ENCODE results near the gene PDE4D.

PDE4D gene

DNA sequence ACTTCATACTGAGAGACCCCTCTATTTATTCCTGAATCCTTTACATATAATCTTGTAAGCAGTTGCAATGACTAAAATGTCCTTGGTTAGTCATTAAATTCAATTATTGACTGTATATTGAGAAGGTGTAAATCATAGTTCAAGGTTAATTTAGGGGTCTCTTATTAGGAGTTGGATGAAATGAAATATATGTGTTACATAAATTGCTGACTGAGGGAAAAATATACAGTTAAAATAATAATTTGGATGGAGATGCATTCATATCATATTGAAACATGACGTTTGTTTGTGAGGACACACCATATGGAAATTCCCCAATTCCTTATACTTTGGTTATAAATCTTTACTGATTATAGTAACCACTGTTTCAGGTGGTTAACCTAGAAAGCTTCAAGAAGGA is 430.6 kb downstream of the PDE4D start:
- Histone ChIP-seq H3K9ac (ENCODE audit: low read length) (no peak overlapping the region), H3K36me3 (ENCODE audit: control insufficient read depth, insufficient read depth, low read length) (no peaks in the 10 kb centered on the region), H3K4me3 (ENCODE audit: low read length) (no peak overlapping the region), H3K9me3 (ENCODE audit: control insufficient read depth, low read length) (no peaks in the 10 kb centered on the region), H3K4me1 (ENCODE audit: control insufficient read depth, insufficient read depth, low read length) (no peaks in the 10 kb centered on the region), H3K27me3 (ENCODE audit: control insufficient read depth, insufficient read depth, low read length) (no peaks in the 10 kb centered on the region)

DNA sequence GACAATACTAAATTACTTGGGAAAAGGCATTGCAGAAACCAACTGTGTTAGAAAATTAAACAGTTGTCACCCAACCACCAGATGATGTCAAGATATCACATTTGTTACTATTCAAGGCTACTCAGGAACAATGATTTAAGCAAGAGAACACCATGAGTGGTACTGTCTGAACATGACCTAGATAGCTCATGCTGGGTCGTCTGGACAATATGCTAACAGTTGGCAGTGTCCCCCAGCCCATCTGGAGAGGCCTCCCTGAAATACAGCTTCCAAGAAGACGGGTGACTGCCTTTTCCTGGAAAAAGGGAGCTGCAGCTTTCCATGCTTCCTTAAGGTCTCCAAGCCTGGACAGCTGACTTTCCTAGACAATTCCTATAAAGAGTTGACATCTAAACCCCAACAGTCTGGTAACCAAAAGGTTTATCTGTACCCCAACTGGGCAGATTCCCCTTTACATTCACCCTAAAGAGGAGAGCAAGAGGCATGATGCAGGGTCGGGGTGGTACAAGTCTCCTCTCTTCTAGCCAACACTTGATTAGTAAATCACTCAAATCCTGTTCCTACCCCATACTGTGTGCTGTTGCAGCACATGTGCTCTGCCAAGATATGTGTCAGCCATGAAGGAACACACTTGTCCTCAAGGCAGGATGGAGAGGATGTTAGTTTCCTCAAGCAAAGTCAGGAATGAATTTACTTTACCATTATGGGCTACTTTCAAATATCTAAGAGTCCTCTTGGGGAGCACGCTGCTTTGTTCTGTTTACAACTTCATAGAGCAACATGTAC is 433.0 kb downstream of the PDE4D start:
- H3K36me3 ChIP-seq (ENCODE audit: control insufficient read depth, insufficient read depth, low read length): peaks cover 4% of the 10 kb centered on the region
- no peak overlapping the region for H3K4me3 ChIP-seq (ENCODE audit: low read length)
- no peaks in the 10 kb centered on the region for H3K27me3 ChIP-seq (ENCODE audit: control insufficient read depth, insufficient read depth, low read length)
- H3K9ac ChIP-seq (ENCODE audit: low read length): no peak overlapping the region
- no peaks in the 10 kb centered on the region for H3K4me1 ChIP-seq (ENCODE audit: control insufficient read depth, insufficient read depth, low read length)
- no peaks in the 10 kb centered on the region for H3K9me3 ChIP-seq (ENCODE audit: control insufficient read depth, low read length)

DNA sequence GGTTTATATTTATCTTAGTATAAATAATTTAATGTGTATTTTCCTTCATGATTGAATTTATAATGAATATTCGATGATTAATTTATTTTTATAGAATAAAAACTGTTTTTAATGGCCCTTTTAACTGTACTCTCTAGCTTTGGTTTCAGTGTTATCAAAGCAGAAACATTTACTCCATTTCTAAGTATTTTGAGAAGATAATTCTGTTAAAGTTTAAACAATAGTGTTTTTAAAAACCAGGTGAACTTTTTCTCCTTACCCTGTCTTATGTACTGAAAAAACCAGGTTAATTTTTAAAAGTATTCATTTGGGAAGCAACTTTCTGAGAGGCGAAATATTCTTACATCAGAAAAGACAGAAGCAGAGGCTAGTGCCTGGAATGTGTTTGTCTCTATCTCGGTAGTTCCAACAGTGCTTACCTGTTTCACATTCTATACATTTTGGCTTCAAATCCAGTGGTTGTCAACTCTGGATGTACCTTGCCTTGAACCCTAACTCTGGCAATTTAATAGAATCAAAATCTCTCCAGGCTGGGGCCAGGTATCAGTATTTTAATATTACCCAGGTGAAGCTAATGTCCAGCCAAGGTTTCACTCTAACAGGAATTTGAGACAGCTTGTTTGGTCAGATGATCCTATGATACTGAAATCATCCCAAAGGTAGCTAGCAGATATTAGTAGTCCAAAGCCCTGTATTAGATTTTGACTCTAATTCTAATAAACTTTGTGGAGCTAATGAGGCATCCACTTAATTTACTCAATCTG is 434.4 kb downstream of the PDE4D start:
- Histone ChIP-seq H3K9me3 (ENCODE audit: control insufficient read depth, low read length) (no peaks in the 10 kb centered on the region), H3K4me1 (ENCODE audit: control insufficient read depth, insufficient read depth, low read length) (no peaks in the 10 kb centered on the region), H3K27me3 (ENCODE audit: control insufficient read depth, insufficient read depth, low read length) (no peaks in the 10 kb centered on the region), H3K4me3 (ENCODE audit: low read length) (no peak overlapping the region), H3K9ac (ENCODE audit: low read length) (no peak overlapping the region), H3K36me3 (ENCODE audit: control insufficient read depth, insufficient read depth, low read length) (peaks cover 4% of the 10 kb centered on the region)

DNA sequence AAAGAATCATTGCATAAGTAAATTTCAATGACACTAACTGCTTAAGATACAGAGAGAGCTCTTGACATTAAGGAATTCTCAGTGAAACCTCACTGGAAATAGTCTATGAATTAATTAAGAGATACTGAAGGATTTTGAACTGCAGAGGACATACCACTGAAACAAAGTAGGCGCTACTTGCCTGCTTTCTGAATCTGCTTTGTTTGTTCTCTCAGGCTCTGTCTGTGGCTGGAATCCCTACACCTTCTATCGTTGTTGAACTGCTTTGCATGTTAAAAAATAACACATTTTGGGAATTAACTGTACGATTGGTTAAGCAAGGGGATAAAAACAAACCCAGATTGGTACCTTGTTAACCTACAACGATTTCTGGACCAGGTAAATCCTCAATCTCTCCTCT is 435.2 kb downstream of the PDE4D start:
- Histone ChIP-seq H3K4me3 (ENCODE audit: low read length) (no peak overlapping the region), H3K27me3 (ENCODE audit: control insufficient read depth, insufficient read depth, low read length) (no peaks in the 10 kb centered on the region), H3K9ac (ENCODE audit: low read length) (no peak overlapping the region)

DNA sequence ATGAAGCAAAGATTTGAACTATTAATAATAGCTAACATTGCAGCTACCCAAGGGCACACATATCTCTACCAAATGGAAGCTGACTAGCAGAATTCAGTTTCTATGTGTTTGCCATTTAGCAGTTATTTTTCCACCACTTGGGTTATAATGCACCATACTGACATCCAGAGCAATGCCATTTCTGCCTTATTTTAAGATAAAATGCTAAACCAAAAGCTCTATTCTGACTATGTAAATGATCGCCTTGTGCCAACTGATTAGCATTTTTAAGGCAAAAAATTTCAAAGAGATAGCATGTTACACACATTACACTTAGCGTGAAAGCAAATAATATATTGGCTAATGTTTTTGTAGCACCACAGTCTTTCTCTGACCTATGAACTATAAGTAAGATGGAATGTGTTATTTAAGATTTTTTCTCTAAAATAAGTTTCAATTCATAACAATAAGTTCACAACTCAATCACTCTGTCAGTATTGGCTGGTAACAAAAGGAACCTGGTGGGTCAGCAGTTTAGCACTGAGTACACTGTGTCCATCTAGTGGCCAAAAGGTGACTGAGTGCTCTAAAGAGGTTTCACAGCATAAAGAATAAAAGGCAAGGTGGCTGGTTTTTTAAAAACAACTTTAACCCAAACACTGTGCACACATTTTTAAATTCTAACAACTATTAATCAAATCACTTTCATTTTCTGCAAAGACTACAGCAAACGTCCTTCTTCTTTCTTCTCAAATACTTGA is 443.5 kb downstream of the PDE4D start:
- Histone ChIP-seq H3K9ac (ENCODE audit: low read length) (no peak overlapping the region), H3K9me3 (ENCODE audit: control insufficient read depth, low read length) (no peaks in the 10 kb centered on the region), H3K4me1 (ENCODE audit: control insufficient read depth, insufficient read depth, low read length) (no peaks in the 10 kb centered on the region), H3K36me3 (ENCODE audit: control insufficient read depth, insufficient read depth, low read length) (no peaks in the 10 kb centered on the region), H3K27me3 (ENCODE audit: control insufficient read depth, insufficient read depth, low read length) (no peaks in the 10 kb centered on the region), H3K4me3 (ENCODE audit: low read length) (no peak overlapping the region)

More for the DNA sequence above, 435.2 kb downstream of the PDE4D start:
- no peaks in the 10 kb centered on the region for H3K9me3 ChIP-seq (ENCODE audit: control insufficient read depth, low read length)
- H3K4me1 ChIP-seq (ENCODE audit: control insufficient read depth, insufficient read depth, low read length): no peaks in the 10 kb centered on the region
- peaks cover 4% of the 10 kb centered on the region for H3K36me3 ChIP-seq (ENCODE audit: control insufficient read depth, insufficient read depth, low read length)

DNA sequence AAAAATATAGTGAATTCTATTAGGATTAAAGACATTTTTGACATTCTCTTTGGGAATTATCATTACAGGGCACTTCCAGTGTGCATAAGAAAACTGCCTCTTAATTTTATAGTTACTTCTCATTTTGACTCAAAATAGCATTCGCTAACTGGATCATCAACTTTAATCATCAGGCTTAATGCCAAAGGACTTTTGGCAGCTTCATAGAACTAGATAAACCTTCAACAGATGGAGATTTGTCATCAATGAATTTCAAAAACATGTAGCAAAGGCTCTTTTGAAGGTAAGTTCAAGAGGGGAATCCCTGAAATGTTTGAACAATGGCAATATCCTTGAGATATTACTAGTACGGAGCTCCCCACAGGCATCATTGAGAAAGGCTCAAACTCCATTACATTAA is 447.2 kb downstream of the PDE4D start:
- Histone ChIP-seq H3K36me3 (ENCODE audit: control insufficient read depth, insufficient read depth, low read length) (no peaks in the 10 kb centered on the region), H3K27me3 (ENCODE audit: control insufficient read depth, insufficient read depth, low read length) (no peaks in the 10 kb centered on the region), H3K9me3 (ENCODE audit: control insufficient read depth, low read length) (no peaks in the 10 kb centered on the region), H3K4me1 (ENCODE audit: control insufficient read depth, insufficient read depth, low read length) (no peaks in the 10 kb centered on the region), H3K4me3 (ENCODE audit: low read length) (no peak overlapping the region), H3K9ac (ENCODE audit: low read length) (no peak overlapping the region)

DNA sequence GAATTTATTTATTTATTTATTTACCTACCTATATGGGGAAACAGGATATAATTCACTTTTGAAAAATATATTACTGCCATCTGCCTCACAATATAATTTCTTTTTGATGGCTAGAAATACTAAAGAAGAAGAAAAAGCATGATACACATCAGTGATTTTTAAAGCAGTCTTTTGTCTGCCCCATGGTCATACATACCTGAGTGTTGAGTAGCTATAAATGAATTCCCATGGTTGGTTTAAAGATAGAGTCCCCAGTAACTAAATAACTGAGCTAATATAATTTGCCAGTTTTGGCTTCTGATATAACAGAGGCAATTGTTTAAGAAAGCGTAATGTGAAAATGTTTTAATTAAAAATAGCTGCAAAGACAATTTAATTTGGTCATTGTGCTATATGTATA is 447.8 kb downstream of the PDE4D start:
- no peaks in the 10 kb centered on the region for H3K36me3 ChIP-seq (ENCODE audit: control insufficient read depth, insufficient read depth, low read length)
- no peak overlapping the region for H3K9ac ChIP-seq (ENCODE audit: low read length)
- H3K27me3 ChIP-seq (ENCODE audit: control insufficient read depth, insufficient read depth, low read length): no peaks in the 10 kb centered on the region
- H3K4me3 ChIP-seq (ENCODE audit: low read length): no peak overlapping the region
- H3K4me1 ChIP-seq (ENCODE audit: control insufficient read depth, insufficient read depth, low read length): no peaks in the 10 kb centered on the region
- H3K9me3 ChIP-seq (ENCODE audit: control insufficient read depth, low read length): no peaks in the 10 kb centered on the region

DNA sequence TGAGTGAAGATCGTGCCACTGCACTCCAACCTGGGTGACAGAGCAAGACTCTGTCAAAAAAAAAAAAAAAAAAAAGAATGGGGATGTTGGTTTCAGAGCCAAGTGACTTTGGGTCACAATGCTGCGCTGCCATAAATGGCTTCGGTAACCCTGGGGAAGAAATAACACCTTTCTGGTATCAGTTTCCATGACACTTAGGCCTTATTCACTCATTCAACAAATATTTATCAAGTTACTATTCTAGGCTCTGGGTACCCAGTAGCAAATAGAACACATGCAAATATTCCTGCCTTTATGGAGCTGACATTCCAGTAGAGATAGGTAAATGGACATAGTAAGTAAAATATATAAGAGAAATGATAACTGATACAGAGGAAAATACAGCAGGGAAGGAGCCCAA is 454.2 kb downstream of the PDE4D start:
- Histone ChIP-seq H3K9me3 (ENCODE audit: control insufficient read depth, low read length) (no peaks in the 10 kb centered on the region), H3K27me3 (ENCODE audit: control insufficient read depth, insufficient read depth, low read length) (no peaks in the 10 kb centered on the region), H3K9ac (ENCODE audit: low read length) (no peak overlapping the region), H3K4me3 (ENCODE audit: low read length) (no peak overlapping the region), H3K36me3 (ENCODE audit: control insufficient read depth, insufficient read depth, low read length) (no peaks in the 10 kb centered on the region), H3K4me1 (ENCODE audit: control insufficient read depth, insufficient read depth, low read length) (no peaks in the 10 kb centered on the region)

DNA sequence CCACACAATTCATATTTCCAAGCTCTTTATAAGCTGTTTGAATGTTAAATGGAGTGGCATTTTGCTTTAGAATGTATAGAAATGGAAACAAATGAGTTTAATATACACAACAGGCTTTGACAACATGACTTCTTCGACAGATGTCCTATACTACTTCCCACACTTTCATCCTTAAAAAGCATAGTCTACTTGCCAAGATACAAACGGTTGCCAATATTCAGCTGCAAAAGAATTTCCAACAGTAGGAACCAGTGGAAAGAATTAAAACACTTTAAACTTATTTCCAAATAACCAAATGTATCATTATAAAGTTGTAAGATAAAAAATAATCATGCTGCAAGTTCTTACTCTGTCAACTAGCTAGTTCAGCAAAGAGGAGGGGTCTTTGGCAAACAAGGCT is 456.4 kb downstream of the PDE4D start:
- Histone ChIP-seq H3K9ac (ENCODE audit: low read length) (no peak overlapping the region), H3K4me3 (ENCODE audit: low read length) (no peak overlapping the region), H3K27me3 (ENCODE audit: control insufficient read depth, insufficient read depth, low read length) (no peaks in the 10 kb centered on the region), H3K9me3 (ENCODE audit: control insufficient read depth, low read length) (no peaks in the 10 kb centered on the region), H3K36me3 (ENCODE audit: control insufficient read depth, insufficient read depth, low read length) (no peaks in the 10 kb centered on the region), H3K4me1 (ENCODE audit: control insufficient read depth, insufficient read depth, low read length) (no peaks in the 10 kb centered on the region)

DNA sequence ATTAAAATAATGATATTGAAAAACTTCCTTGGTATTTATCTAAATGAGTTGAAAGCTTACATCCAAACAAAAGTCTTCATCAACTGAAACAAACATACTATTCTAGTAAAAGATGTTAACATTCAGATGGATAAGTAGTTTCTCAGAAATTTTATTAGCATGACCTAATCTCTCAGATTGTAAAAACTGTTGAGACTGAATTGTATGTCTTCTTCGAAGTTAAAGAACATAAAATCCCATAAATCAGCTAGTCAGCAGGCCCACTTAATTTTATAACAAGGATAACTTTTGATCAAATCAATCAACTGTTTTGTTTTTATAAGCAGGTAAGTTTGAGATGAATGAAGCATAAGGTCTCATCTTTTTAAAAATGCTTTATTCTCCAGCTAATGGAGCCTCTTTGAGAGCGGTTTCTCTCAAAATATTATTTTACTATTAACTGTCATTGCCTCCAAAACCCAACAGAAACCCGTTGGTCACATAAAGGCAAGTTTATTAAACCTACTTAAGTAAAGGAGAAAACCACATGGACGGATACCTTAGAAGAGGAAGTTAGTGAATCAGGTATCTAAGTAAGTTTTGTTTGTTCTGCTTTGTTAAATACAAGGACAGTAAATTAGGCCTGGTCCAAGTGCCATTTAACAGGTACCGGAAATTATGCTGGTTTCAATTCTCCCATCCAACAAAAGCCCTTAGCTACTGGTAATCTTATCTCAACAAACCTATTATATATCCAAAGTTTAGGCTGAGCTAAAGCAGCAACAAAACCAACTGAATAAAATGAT is 457.0 kb downstream of the PDE4D start:
- H3K4me1 ChIP-seq (ENCODE audit: control insufficient read depth, insufficient read depth, low read length): no peaks in the 10 kb centered on the region
- H3K4me3 ChIP-seq (ENCODE audit: low read length): no peak overlapping the region
- H3K27me3 ChIP-seq (ENCODE audit: control insufficient read depth, insufficient read depth, low read length): no peaks in the 10 kb centered on the region
- no peaks in the 10 kb centered on the region for H3K36me3 ChIP-seq (ENCODE audit: control insufficient read depth, insufficient read depth, low read length)
- H3K9me3 ChIP-seq (ENCODE audit: control insufficient read depth, low read length): no peaks in the 10 kb centered on the region
- H3K9ac ChIP-seq (ENCODE audit: low read length): no peak overlapping the region

DNA sequence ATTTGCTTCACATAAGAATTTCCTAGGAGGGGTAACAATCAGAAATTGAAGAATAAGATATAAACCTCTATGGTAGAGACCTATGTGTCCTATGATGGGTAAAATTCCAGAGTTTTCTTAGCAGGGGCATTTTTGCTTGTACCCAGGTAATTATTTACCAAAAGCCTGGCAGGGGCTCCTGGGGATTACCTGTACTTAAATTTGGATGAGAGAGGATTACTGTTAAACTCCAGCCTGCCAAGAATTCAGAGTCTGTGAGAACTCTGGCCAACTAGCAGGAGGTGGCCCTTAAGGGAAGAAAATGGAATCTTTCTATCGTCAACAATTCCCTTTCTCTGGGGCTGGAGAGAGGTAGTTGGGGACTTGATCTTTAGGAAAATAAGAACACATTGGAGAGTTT is 460.4 kb downstream of the PDE4D start:
- Histone ChIP-seq H3K4me1 (ENCODE audit: control insufficient read depth, insufficient read depth, low read length) (no peaks in the 10 kb centered on the region), H3K36me3 (ENCODE audit: control insufficient read depth, insufficient read depth, low read length) (no peaks in the 10 kb centered on the region), H3K9ac (ENCODE audit: low read length) (no peak overlapping the region), H3K4me3 (ENCODE audit: low read length) (no peak overlapping the region), H3K27me3 (ENCODE audit: control insufficient read depth, insufficient read depth, low read length) (no peaks in the 10 kb centered on the region), H3K9me3 (ENCODE audit: control insufficient read depth, low read length) (no peaks in the 10 kb centered on the region)

Data from mucosa of stomach (tissue), 1 donor.